HepG2 (cell line): ENCODE measurements around the gene MARF1. TPM values are rescaled to one million over a fixed set of nuclear protein-coding genes. Genes with fewer than 3 reads are reported as not detected.

Source experiments
- ATAC-seq: fragments of 200-7000 bp; cut with Tn5 transposase; 3 replicates; pipeline ENCODE4 v1.9.1; 2020; ENCODE audit warnings: mild to moderate bottlenecking, moderate library complexity
- BruUV-seq: library from RNA; stranded (reverse); fragments of 400-500 nt; replicated peaks from 2 replicates; lab custom pipeline; 2021; lab: Mats Ljungman, UMichigan
- CTCF ChIA-PET: fragments of 300-600 bp; formaldehyde crosslinking; extraction: SDS; loops from one replicate; lab custom pipeline; 2021; ENCODE audit warnings: low total read pairs, inconsistent platforms, low intra/inter-chr PET ratio; lab: Yijun Ruan, JAX
- POLR2A ChIA-PET: fragments of 350-600 bp; sonication (Branson Sonifier 250); formaldehyde crosslinking; loops from one replicate; lab custom pipeline; 2020; ENCODE audit warnings: antibody characterized with exemption, inconsistent platforms; lab: Yijun Ruan, JAX
- DNase-seq: peaks from one replicate; pipeline ENCODE4 v3.0.0-alpha.2; 2015; ENCODE audit warnings: low spot score
- FAIRE-seq: peaks from 3 replicates; lab custom pipeline; 2011; peaks lifted over from hg19 to GRCh38; lab: Jason Lieb, UNC
- H2AFZ ChIP-seq: one replicate; pipeline ENCODE4 v1.6.1; 2011; ENCODE audit warnings: low read length, inconsistent platforms
- H3K27ac ChIP-seq: fragments of 300-600 bp; 3 replicates; pipeline ENCODE4 v1.8.0; 2011; ENCODE audit warnings: mixed run types, mild to moderate bottlenecking, mixed read lengths, low read length, inconsistent platforms; ENCODE audit not compliant: insufficient read depth; ENCODE audit errors: extremely low read length
- H3K27me3 ChIP-seq, 2 experiments: fragments of 200-600 bp in 1 of 2; 2 replicates in 1 of 2; 3 replicates in 1 of 2; pipeline versions ENCODE4 v1.6.0 to v1.8.0; 2011; ENCODE audit warnings: low read length in 2 of 2, mild to moderate bottlenecking in 2 of 2, moderate library complexity in 2 of 2, inconsistent platforms in 1 of 2; ENCODE audit not compliant: insufficient read depth in 2 of 2, control insufficient read depth in 1 of 2
- H3K36me3 ChIP-seq, 2 experiments: fragments of 200-600 bp in 1 of 2; replicated peaks in 1 of 2; 2 replicates in 1 of 2; 3 replicates in 1 of 2; pipeline versions ENCODE4 v1.5.1 to v1.8.0; 2011; ENCODE audit warnings: low read length in 2 of 2, inconsistent platforms in 1 of 2; ENCODE audit not compliant: insufficient read depth in 2 of 2, control insufficient read depth in 1 of 2
- H3K4me1 ChIP-seq: 2 replicates; pipeline ENCODE4 v1.5.1; 2012; ENCODE audit warnings: low read length, inconsistent platforms; ENCODE audit not compliant: insufficient read depth
- H3K4me2 ChIP-seq: 2 replicates; pipeline ENCODE4 v1.6.0; 2011; ENCODE audit warnings: low read depth, low read length, inconsistent platforms
- H3K4me3 ChIP-seq, 3 experiments: fragments of 200-600 bp in 1 of 3; sonication (generic), shearing (Covaris generic) in 1 of 3; replicated peaks in 1 of 3; 2 replicates each; pipeline ENCODE4 v1.5.1; 2011 to 2016; ENCODE audit warnings: low read length in 3 of 3, inconsistent platforms in 2 of 3, low read depth in 2 of 3, mild to moderate bottlenecking in 2 of 3, control low read depth in 1 of 3, mixed read lengths in 1 of 3; ENCODE audit not compliant: insufficient read depth in 1 of 3
- H3K79me2 ChIP-seq: one replicate; pipeline ENCODE4 v1.6.1; 2011; ENCODE audit warnings: low read length, inconsistent platforms; ENCODE audit not compliant: insufficient read depth
- H3K9ac ChIP-seq: 2 replicates; pipeline ENCODE4 v1.6.0; 2011; ENCODE audit warnings: mild to moderate bottlenecking, low read depth, low read length, inconsistent platforms; ENCODE audit not compliant: insufficient read depth
- H3K9me3 ChIP-seq: 2 replicates; pipeline ENCODE4 v1.5.1; 2012; ENCODE audit warnings: mild to moderate bottlenecking, low read length
- H4K20me1 ChIP-seq: 2 replicates; pipeline ENCODE4 v1.6.0; 2011; ENCODE audit warnings: inconsistent platforms, mild to moderate bottlenecking, low read length, moderate library complexity; ENCODE audit not compliant: insufficient read depth
- BRF2 ChIP-seq: sonication (generic); formaldehyde crosslinking; IDR thresholded peaks from 2 replicates; pipeline ENCODE4 v1.8.1; 2022; ENCODE audit warnings: mild to moderate bottlenecking, missing genetic modification reagents
- ERF ChIP-seq: IDR thresholded peaks from 2 replicates; pipeline ENCODE4 v1.6.1; 2018; ENCODE audit warnings: missing biosample characterization, missing genetic modification reagents
- KDM5A ChIP-seq: fragments of 200-600 bp; sonication (generic); IDR thresholded peaks from 2 replicates; pipeline ENCODE4 v1.7.0; 2018; ENCODE audit warnings: antibody characterized with exemption, mild to moderate bottlenecking, low read length, borderline replicate concordance
- SETDB1 ChIP-seq: sonication (generic); formaldehyde crosslinking; IDR thresholded peaks from 2 replicates; pipeline ENCODE4 v1.5.1; 2020; ENCODE audit warnings: missing genetic modification reagents, mild to moderate bottlenecking, borderline replicate concordance
- SMAD3 ChIP-seq: sonication (generic); formaldehyde crosslinking; IDR thresholded peaks from 2 replicates; pipeline ENCODE4 v1.4.0; 2020; ENCODE audit warnings: missing genetic modification reagents
- TCF7 ChIP-seq: sonication (generic); IDR thresholded peaks from 2 replicates; pipeline ENCODE4 v1.6.1; 2016; ENCODE audit warnings: antibody characterized with exemption, low read depth
- U2AF1 ChIP-seq: fragments of 200-400 bp; formaldehyde crosslinking; optimal IDR thresholded peaks from 2 replicates; pipeline ENCODE3; 2017; ENCODE audit warnings: mild to moderate bottlenecking, low read depth, low read length
- ZNF232 ChIP-seq: sonication (generic); formaldehyde crosslinking; IDR thresholded peaks from 2 replicates; pipeline ENCODE4 v1.4.0; 2020; ENCODE audit warnings: missing genetic modification reagents, borderline replicate concordance
- ZNF770 ChIP-seq: sonication (generic); formaldehyde crosslinking; IDR thresholded peaks from 2 replicates; pipeline ENCODE4 v1.5.0; 2020; ENCODE audit warnings: mild to moderate bottlenecking, missing genetic modification reagents
- ZNF773 ChIP-seq: sonication (generic); formaldehyde crosslinking; IDR thresholded peaks from 2 replicates; pipeline ENCODE4 v1.4.0; 2020; ENCODE audit warnings: missing genetic modification reagents, borderline replicate concordance
- WGBS: methylation state at CpG from one replicate; pipeline ENCODE4 v1.1.6; 2017; ENCODE audit warnings: low lambda C conversion rate; 5-methylcytosine and 5-hydroxymethylcytosine counted together
- in situ Hi-C: cut with HindIII; loops from 2 replicates; pipeline ENCODE4 v1.10.0; 2017; ENCODE audit warnings: low pct_unique_long_range_greater_than_20kb; ENCODE audit not compliant: extremely low pct_ligation_motif_present
- intact Hi-C: fragments of 100-400 bp; cut with micrococcal nuclease; formaldehyde crosslinking; loops from one replicate; pipeline ENCODE4 v1.10.0; 2022; ENCODE audit not compliant: unreplicated experiment
- polyA plus RNA-seq, 8 experiments: library from polyadenylated mRNA; depleted of rRNA in 3 of 8; stranded (reverse) in 7 of 8; unstranded in 1 of 8; fragments of >200 nt; fragmentation: Illumina TruSeq in 4 of 8; extraction: Trizol in 4 of 8; gene quantifications; 2 replicates each; pipeline versions ENCODE4 v1.2.1 to v1.2.3, GENCODE V29; 2011 to 2016; ENCODE audit warnings: low read depth in 4 of 8, missing spikeins in 1 of 8, mixed read lengths in 1 of 8; ENCODE audit not compliant: insufficient read depth in 1 of 8
- total RNA-seq, 5 experiments: library from RNA; depleted of rRNA; stranded (reverse); fragments of >200 nt; fragmentation: Illumina TruSeq; extraction: Trizol; gene quantifications; 2 replicates each; pipeline ENCODE4 v1.2.3, GENCODE V29; 2016; ENCODE audit warnings: low read depth in 1 of 5
- TF ChIP-seq, protein P1 (sequence below): sonication (generic); formaldehyde crosslinking; IDR thresholded peaks from 2 replicates; pipeline ENCODE4 v1.4.0; 2020; ENCODE audit warnings: missing genetic modification reagents, borderline replicate concordance
- TF ChIP-seq, protein P2 (sequence below): sonication (generic); formaldehyde crosslinking; IDR thresholded peaks from 2 replicates; pipeline ENCODE4 v1.4.0; 2020; ENCODE audit warnings: missing genetic modification reagents

MARF1 gene
- total and polyA plus RNA-seq, 2 of the 13 experiments (the other 11 are each of a cell fraction or from before 2014, with no cell fraction given), result 8.7 to 20.7 TPM

- H3K4me2 ChIP-seq, result peak overlapping the region; percentile 92
- H3K9me3 ChIP-seq, result no peaks in the 10 kb centered on the region
- no peak for FAIRE-seq
- peak overlapping the region; percentile 99 for H3K27ac ChIP-seq
- no peak overlapping the region for H2AFZ ChIP-seq
- no peaks in the 10 kb centered on the region for H4K20me1 ChIP-seq
- H3K9ac ChIP-seq, result peak overlapping the region; percentile 100
- H3K79me2 ChIP-seq, result peaks cover 27% of the 10 kb centered on the region
- DNase-seq, result peak; percentile 94
- WGBS, result 0% methylated on average over 23 of the region's 23 CpGs
- H3K36me3 ChIP-seq, result peaks cover 2 to 12% of the 10 kb centered on the region in 2 experiments; a peak in 4 of 5 replicates
- TSS peak; percentile 74 for BruUV-seq
- in situ Hi-C loops (no loop called here), intact Hi-C loops (loop anchor here (1.0 to 5.0 kb wide), 6 partner anchors 30 to 65 kb away; no protein-coding TSS in a partner anchor)
- H3K4me1 ChIP-seq, result peaks cover 50% of the 10 kb centered on the region
- H3K4me3 ChIP-seq, result peak overlapping the region; percentile 77 to 87 (median 83)
- ChIA-PET CTCF (interaction anchor here (0.7 to 1.9 kb wide), 2 partner anchors 34 to 39 kb away, joined by 3 to 7 read pairs; no protein-coding TSS in a partner anchor), POLR2A (interaction anchor here (0.7 to 5.7 kb wide), 38 partner anchors 11 to 590 kb away, joined by 3 to 121 read pairs (median 6); partner anchors contain the start of gene RRN3)
- ATAC-seq, result peak; percentile 94
- H3K27me3 ChIP-seq, result no peaks in the 10 kb centered on the region; a peak in 1 of 5 replicates
- TF ChIP-seq SETDB1, result no peak
- peak; percentile 91 for TF ChIP-seq KDM5A
- peak; percentile 55; the same call in 1 of the 2 replicates for TF ChIP-seq ZNF770 (CRISPR knock-in tag)
- TF ChIP-seq, protein P1, sequence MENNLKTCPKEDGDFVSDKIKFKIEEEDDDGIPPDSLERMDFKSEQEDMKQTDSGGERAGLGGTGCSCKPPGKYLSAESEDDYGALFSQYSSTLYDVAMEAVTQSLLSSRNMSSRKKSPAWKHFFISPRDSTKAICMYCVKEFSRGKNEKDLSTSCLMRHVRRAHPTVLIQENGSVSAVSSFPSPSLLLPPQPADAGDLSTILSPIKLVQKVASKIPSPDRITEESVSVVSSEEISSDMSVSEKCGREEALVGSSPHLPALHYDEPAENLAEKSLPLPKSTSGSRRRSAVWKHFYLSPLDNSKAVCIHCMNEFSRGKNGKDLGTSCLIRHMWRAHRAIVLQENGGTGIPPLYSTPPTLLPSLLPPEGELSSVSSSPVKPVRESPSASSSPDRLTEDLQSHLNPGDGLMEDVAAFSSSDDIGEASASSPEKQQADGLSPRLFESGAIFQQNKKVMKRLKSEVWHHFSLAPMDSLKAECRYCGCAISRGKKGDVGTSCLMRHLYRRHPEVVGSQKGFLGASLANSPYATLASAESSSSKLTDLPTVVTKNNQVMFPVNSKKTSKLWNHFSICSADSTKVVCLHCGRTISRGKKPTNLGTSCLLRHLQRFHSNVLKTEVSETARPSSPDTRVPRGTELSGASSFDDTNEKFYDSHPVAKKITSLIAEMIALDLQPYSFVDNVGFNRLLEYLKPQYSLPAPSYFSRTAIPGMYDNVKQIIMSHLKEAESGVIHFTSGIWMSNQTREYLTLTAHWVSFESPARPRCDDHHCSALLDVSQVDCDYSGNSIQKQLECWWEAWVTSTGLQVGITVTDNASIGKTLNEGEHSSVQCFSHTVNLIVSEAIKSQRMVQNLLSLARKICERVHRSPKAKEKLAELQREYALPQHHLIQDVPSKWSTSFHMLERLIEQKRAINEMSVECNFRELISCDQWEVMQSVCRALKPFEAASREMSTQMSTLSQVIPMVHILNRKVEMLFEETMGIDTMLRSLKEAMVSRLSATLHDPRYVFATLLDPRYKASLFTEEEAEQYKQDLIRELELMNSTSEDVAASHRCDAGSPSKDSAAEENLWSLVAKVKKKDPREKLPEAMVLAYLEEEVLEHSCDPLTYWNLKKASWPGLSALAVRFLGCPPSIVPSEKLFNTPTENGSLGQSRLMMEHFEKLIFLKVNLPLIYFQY, result peak; percentile 69
- TF ChIP-seq BRF2 (CRISPR knock-in tag), result 0 out of 2 replicates have a peak, but pooled peaks have one; percentile 26
- TF ChIP-seq, protein P2, sequence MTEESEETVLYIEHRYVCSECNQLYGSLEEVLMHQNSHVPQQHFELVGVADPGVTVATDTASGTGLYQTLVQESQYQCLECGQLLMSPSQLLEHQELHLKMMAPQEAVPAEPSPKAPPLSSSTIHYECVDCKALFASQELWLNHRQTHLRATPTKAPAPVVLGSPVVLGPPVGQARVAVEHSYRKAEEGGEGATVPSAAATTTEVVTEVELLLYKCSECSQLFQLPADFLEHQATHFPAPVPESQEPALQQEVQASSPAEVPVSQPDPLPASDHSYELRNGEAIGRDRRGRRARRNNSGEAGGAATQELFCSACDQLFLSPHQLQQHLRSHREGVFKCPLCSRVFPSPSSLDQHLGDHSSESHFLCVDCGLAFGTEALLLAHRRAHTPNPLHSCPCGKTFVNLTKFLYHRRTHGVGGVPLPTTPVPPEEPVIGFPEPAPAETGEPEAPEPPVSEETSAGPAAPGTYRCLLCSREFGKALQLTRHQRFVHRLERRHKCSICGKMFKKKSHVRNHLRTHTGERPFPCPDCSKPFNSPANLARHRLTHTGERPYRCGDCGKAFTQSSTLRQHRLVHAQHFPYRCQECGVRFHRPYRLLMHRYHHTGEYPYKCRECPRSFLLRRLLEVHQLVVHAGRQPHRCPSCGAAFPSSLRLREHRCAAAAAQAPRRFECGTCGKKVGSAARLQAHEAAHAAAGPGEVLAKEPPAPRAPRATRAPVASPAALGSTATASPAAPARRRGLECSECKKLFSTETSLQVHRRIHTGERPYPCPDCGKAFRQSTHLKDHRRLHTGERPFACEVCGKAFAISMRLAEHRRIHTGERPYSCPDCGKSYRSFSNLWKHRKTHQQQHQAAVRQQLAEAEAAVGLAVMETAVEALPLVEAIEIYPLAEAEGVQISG (CRISPR knock-in tag), result peak; percentile 87
- peak; percentile 87; the same call in 1 of the 2 replicates for TF ChIP-seq ERF
- TF ChIP-seq TCF7, result peak; percentile 33; the same call in 1 of the 2 replicates
- TF ChIP-seq ZNF773, result 0 out of 2 replicates have a peak, but pooled peaks have one; percentile 65
- peak; percentile 53; the same call in 1 of the 2 replicates for TF ChIP-seq SMAD3 (CRISPR knock-in tag)
- peak; percentile 39 for TF ChIP-seq U2AF1
- TF ChIP-seq ZNF232 (CRISPR knock-in tag), result peak; percentile 76; the same call in 1 of the 2 replicates
Observed at GRCh38 chr16:15642557-15643047, 352 bp downstream of the MARF1 start.
